B cell (primary cell): ENCODE results near the gene RHOV. TPM values are rescaled to one million over a fixed set of nuclear protein-coding genes. Genes with fewer than 3 reads are reported as not detected.
A peak's percentile ranks its signal among the peaks of the same experiment; 100 is the strongest.

Experiments used
- ATAC-seq: fragments of 200-7000 bp; cut with Tn5 transposase; one replicate; pipeline ENCODE4 v1.10.0; 2021; ENCODE audit warnings: low read depth, mild to moderate bottlenecking, moderate number of reproducible peaks, moderate library complexity
- CTCF ChIA-PET: fragments of 350-600 bp; sonication (Branson Sonifier 250); formaldehyde crosslinking; loops from one replicate; lab custom pipeline; 2021; ENCODE audit warnings: antibody characterized with exemption, inconsistent platforms; lab: Charles Lee
- POLR2A ChIA-PET: fragments of 350-600 bp; sonication (Branson Sonifier 250); formaldehyde crosslinking; loops from one replicate; lab custom pipeline; 2021; ENCODE audit warnings: antibody characterized with exemption; lab: Charles Lee
- DNase-seq: peaks from one replicate; pipeline ENCODE4 v3.0.0; 2013
- H2AFZ ChIP-seq: 2 replicates; pipeline ENCODE4 v1.6.1; 2012; ENCODE audit warnings: mild to moderate bottlenecking, low read depth, low read length; ENCODE audit not compliant: insufficient read depth, poor library complexity, severe bottlenecking
- H3K27ac ChIP-seq, 2 donors: 1 replicate in 1 of 2; 2 replicates in 1 of 2; pipeline ENCODE4 v1.5.1; 2012 to 2013; ENCODE audit warnings: low read length in 2 of 2, mild to moderate bottlenecking in 2 of 2, moderate library complexity in 1 of 2
- H3K27me3 ChIP-seq, 4 experiments: fragments of 200-600 bp in 1 of 4; sonication (generic) in 1 of 4; replicated peaks in 1 of 4; 1 replicate in 2 of 4; 2 replicates in 2 of 4; pipeline versions ENCODE4 v1.6.1 to v1.7.0; 2013 to 2016; ENCODE audit warnings: low read length in 3 of 4, mild to moderate bottlenecking in 2 of 4, mixed read lengths in 1 of 4, moderate library complexity in 1 of 4; ENCODE audit not compliant: insufficient read depth in 4 of 4, control insufficient read depth in 3 of 4; ENCODE audit errors: control extremely low read depth in 1 of 4
- H3K36me3 ChIP-seq, 2 experiments: replicated peaks in 1 of 2; 1 replicate in 1 of 2; 2 replicates in 1 of 2; pipeline versions ENCODE4 v1.6.1 to v1.7.1; 2013; ENCODE audit warnings: low read length in 1 of 2; ENCODE audit not compliant: insufficient read depth in 2 of 2, control insufficient read depth in 1 of 2; ENCODE audit errors: control extremely low read depth in 1 of 2, extremely low read depth in 1 of 2
- H3K4me1 ChIP-seq, 2 donors: fragments of 200-600 bp in 1 of 2; sonication (generic) in 1 of 2; 1 replicate in 1 of 2; 2 replicates in 1 of 2; pipeline versions ENCODE4 v1.5.1 to v1.6.1; 2013 to 2017; ENCODE audit warnings: low read length in 2 of 2; ENCODE audit not compliant: control insufficient read depth in 2 of 2, insufficient read depth in 2 of 2
- H3K4me2 ChIP-seq: replicated peaks from 2 replicates; pipeline ENCODE3; 2012; ENCODE audit warnings: mild to moderate bottlenecking, low read depth, low read length; ENCODE audit not compliant: poor library complexity, severe bottlenecking
- H3K4me3 ChIP-seq, 5 experiments: fragments of 200-600 bp in 1 of 5; sonication (generic) in 1 of 5; 1 replicate in 3 of 5; 2 replicates in 2 of 5; pipeline versions ENCODE4 v1.5.1 to v1.7.0; 2011 to 2016; ENCODE audit warnings: low read length in 4 of 5, mild to moderate bottlenecking in 4 of 5, low read depth in 2 of 5, control low read depth in 1 of 5, moderate library complexity in 1 of 5; ENCODE audit not compliant: insufficient read depth in 1 of 5; ENCODE audit errors: control extremely low read depth in 1 of 5, extremely low read depth in 1 of 5
- H3K79me2 ChIP-seq: fragments of 200-600 bp; sonication (generic); one replicate; pipeline ENCODE4 v1.6.0; 2016; ENCODE audit warnings: low read length; ENCODE audit not compliant: control insufficient read depth, insufficient read depth
- H3K9ac ChIP-seq: fragments of 200-600 bp; sonication (generic); 2 replicates; pipeline ENCODE4 v1.6.1; 2017; ENCODE audit warnings: mild to moderate bottlenecking, low read length, moderate library complexity
- H3K9me3 ChIP-seq, 3 donors: one replicate each; pipeline versions ENCODE4 v1.6.1 to v1.7.1; 2013; ENCODE audit warnings: low read length in 2 of 3; ENCODE audit not compliant: control insufficient read depth in 2 of 3, insufficient read depth in 1 of 3; ENCODE audit errors: control extremely low read depth in 1 of 3
- H4K20me1 ChIP-seq: 2 replicates; pipeline ENCODE4 v1.6.0; 2012; ENCODE audit warnings: mild to moderate bottlenecking, low read length; ENCODE audit not compliant: insufficient read depth, control insufficient read depth, poor library complexity, severe bottlenecking
- H3K27ac Mint-ChIP-seq: one replicate; pipeline ENCODE4 v1.8.0; 2021; ENCODE audit warnings: mixed read lengths
- H3K27me3 Mint-ChIP-seq: one replicate; pipeline ENCODE4 v1.8.0; 2021; ENCODE audit warnings: mixed read lengths
- H3K4me1 Mint-ChIP-seq: one replicate; pipeline ENCODE4 v1.8.0; 2021; ENCODE audit warnings: mixed read lengths
- H3K4me3 Mint-ChIP-seq: one replicate; pipeline ENCODE4 v1.8.0; 2021; ENCODE audit warnings: mixed read lengths
- H3K9me3 Mint-ChIP-seq: one replicate; pipeline ENCODE4 v1.8.0; 2022; ENCODE audit warnings: mixed read lengths; ENCODE audit not compliant: insufficient read depth
- EZH2 ChIP-seq: IDR thresholded peaks from 2 replicates; pipeline ENCODE4 v1.6.1; 2012; ENCODE audit warnings: borderline replicate concordance, low read depth, mild to moderate bottlenecking, moderate library complexity, low read length; ENCODE audit not compliant: insufficient read depth, poor library complexity, severe bottlenecking
- WGBS: methylation state at CpG from one replicate; pipeline ENCODE4 v1.1.5; 2013; ENCODE audit warnings: missing lambda C conversion rate; ENCODE audit not compliant: insufficient coverage; 5-methylcytosine and 5-hydroxymethylcytosine counted together
- intact Hi-C: fragments of 100-400 bp; cut with micrococcal nuclease; formaldehyde crosslinking; loops from one replicate; pipeline ENCODE4 v1.10.0; 2022
- polyA plus RNA-seq: library from polyadenylated mRNA; depleted of rRNA; stranded (reverse); fragments of >200 nt; gene quantifications from 2 replicates; pipeline ENCODE4 v1.2.3, GENCODE V29; 2012
- total RNA-seq, 2 donors: library from RNA; stranded (reverse); fragments of 120-200 nt in 1 of 2; gene quantifications; 1 replicate in 1 of 2; 2 replicates in 1 of 2; pipeline versions ENCODE4 v1.2.3 to v1.2.4, GENCODE V29; 2013 to 2022
- TF ChIP-seq, protein P1 (sequence below): fragments of 200-600 bp; IDR thresholded peaks from one replicate; pipeline ENCODE4 v1.8.0; 2022; ENCODE audit warnings: antibody characterized with exemption, mild to moderate bottlenecking

RHOV gene
- total and polyA plus RNA-seq, 2 donors (not counting 1 experiment from before 2014, with no cell fraction given): 0.54 TPM; not detected in 1

DNA sequence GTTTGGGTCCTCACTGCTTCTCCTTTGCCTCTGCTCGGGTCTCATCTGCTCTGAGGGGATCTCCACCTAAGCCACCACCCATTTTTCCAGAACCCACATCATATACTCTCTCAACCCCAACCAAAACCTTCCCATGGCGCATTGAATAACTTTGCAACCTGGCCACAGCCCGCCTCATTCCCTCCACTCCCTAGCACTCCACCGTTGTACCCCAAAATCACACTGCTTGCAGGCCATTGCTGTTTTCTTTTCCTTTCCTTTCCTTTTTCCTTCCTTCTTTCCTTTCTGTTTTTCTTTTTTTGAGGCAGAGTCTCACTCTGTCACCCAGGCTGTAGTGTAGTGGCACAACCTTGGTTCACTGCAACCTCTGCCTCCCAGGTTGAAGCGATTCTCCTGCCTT, 17.1 kb upstream of the RHOV start:
- H3K4me3 Mint-ChIP-seq: no peak overlapping the region
- peaks cover 27% of the 10 kb centered on the region for H3K4me1 Mint-ChIP-seq
- Histone ChIP-seq H3K27me3 (no peaks in the 10 kb centered on the region), H3K36me3 (peaks cover 2 to 5% of the 10 kb centered on the region in 2 experiments), H4K20me1 (peaks cover 10% of the 10 kb centered on the region), H3K4me2 (no peak overlapping the region), H3K9ac (no peak overlapping the region), H2AFZ (peak overlapping the region; percentile 63), H3K4me1 (peaks cover 18 to 19% of the 10 kb centered on the region in 2 donors), H3K9me3 (no peaks in the 10 kb centered on the region), H3K4me3 (no peak overlapping the region), H3K79me2 (peaks cover 22% of the 10 kb centered on the region), H3K27ac (no peak overlapping the region)
- H3K27ac Mint-ChIP-seq: no peak overlapping the region
- 85% methylated on average over 4 of the region's 5 CpGs for WGBS
- DNase-seq: no peak
- ATAC-seq: no peak
- H3K9me3 Mint-ChIP-seq: no peaks in the 10 kb centered on the region
- TF ChIP-seq EZH2: no peak
- intact Hi-C loops: loop anchor here (5.0 kb wide), 1 partner anchor 324 kb away; the partner anchor contains the start of genes CCDC32 and RPUSD2
- no peaks in the 10 kb centered on the region for H3K27me3 Mint-ChIP-seq
- POLR2A ChIA-PET: interaction anchor here (0.6 to 1.8 kb wide), 2 partner anchors 28 to 33 kb away, joined by 6 to 9 read pairs; no protein-coding TSS in a partner anchor
- CTCF ChIA-PET: interaction anchor here (0.9 to 9.8 kb wide), 11 partner anchors 13 to 371 kb away, joined by 3 to 189 read pairs (median 6); partner anchors contain the start of gene RAD51

DNA sequence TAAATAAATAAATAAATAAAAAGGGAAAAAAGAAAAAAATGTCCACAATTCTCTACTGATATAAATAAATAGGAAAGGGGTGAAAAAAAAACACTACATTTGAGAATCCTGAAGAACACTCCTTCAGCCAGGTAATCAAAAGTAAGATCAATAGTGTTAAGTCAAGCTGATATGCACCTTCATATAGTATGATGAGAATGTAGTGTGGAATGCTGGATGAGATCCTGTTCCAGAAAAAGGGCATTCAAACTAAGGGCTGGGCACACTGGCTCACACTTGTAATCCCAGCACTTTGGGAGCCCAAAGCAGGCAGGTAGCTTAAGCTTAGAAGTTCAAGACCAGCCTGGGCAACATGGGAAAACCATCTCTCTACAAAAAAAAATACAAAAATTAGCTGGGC, 15.1 kb upstream of the RHOV start:
- Histone ChIP-seq H3K4me1 (peaks cover 6 to 7% of the 10 kb centered on the region in 2 donors), H3K4me3 (no peak overlapping the region), H3K27ac (no peak overlapping the region), H4K20me1 (no peaks in the 10 kb centered on the region), H2AFZ (no peak overlapping the region), H3K27me3 (no peaks in the 10 kb centered on the region), H3K9me3 (no peaks in the 10 kb centered on the region), H3K9ac (no peak overlapping the region), H3K4me2 (no peak overlapping the region), H3K36me3 (no peaks in the 10 kb centered on the region), H3K79me2 (peaks cover 3% of the 10 kb centered on the region)
- DNase-seq (no peak), ATAC-seq (no peak)
- POLR2A ChIA-PET: no interaction called here
- Mint-ChIP-seq H3K4me1 (peaks cover 11% of the 10 kb centered on the region), H3K4me3 (no peak overlapping the region), H3K9me3 (no peaks in the 10 kb centered on the region), H3K27me3 (peaks cover 3% of the 10 kb centered on the region), H3K27ac (no peak overlapping the region)
- intact Hi-C loops: no loop called here
- CTCF ChIA-PET: interaction anchor here (0.8 to 9.8 kb wide), 8 partner anchors 9 to 296 kb away, joined by 4 to 189 read pairs (median 6); partner anchors contain the start of gene RHOV
- no peak for TF ChIP-seq EZH2
- TF ChIP-seq, protein P1, sequence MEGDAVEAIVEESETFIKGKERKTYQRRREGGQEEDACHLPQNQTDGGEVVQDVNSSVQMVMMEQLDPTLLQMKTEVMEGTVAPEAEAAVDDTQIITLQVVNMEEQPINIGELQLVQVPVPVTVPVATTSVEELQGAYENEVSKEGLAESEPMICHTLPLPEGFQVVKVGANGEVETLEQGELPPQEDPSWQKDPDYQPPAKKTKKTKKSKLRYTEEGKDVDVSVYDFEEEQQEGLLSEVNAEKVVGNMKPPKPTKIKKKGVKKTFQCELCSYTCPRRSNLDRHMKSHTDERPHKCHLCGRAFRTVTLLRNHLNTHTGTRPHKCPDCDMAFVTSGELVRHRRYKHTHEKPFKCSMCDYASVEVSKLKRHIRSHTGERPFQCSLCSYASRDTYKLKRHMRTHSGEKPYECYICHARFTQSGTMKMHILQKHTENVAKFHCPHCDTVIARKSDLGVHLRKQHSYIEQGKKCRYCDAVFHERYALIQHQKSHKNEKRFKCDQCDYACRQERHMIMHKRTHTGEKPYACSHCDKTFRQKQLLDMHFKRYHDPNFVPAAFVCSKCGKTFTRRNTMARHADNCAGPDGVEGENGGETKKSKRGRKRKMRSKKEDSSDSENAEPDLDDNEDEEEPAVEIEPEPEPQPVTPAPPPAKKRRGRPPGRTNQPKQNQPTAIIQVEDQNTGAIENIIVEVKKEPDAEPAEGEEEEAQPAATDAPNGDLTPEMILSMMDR: no peak
